WTC11 (cell line): ENCODE measurements around the gene CINP. TPM values are rescaled to one million over a fixed set of nuclear protein-coding genes. Genes with fewer than 3 reads are reported as not detected.

ENCODE experiments used
- ATAC-seq: fragments of 200-7000 bp; cut with Tn5 transposase; 2 replicates; pipeline ENCODE4 v1.10.0; 2021; ENCODE audit warnings: mild to moderate bottlenecking, moderate library complexity
- CTCF ChIA-PET: fragments of 300-600 bp; sonication (Branson Sonifier 250); formaldehyde crosslinking; loops from one replicate; lab custom pipeline; 2021; ENCODE audit warnings: antibody characterized with exemption; lab: Charles Lee
- POLR2A ChIA-PET: fragments of 350-600 bp; sonication (Branson Sonifier 250); formaldehyde crosslinking; loops from one replicate; lab custom pipeline; 2021; ENCODE audit warnings: antibody characterized with exemption; lab: Charles Lee
- DNase-seq: peaks from one replicate; pipeline ENCODE4 v3.0.0; 2021; ENCODE audit warnings: low spot score
- H3K27ac Mint-ChIP-seq: 2 replicates; pipeline ENCODE4 v1.8.0; 2021; ENCODE audit warnings: mixed read lengths
- H3K27me3 Mint-ChIP-seq: 2 replicates; pipeline ENCODE4 v1.8.0; 2021; ENCODE audit warnings: low read depth, mild to moderate bottlenecking, moderate library complexity, mixed read lengths
- H3K36me3 Mint-ChIP-seq: 2 replicates; pipeline ENCODE4 v1.8.0; 2021; ENCODE audit warnings: mixed read lengths
- H3K4me1 Mint-ChIP-seq: 2 replicates; pipeline ENCODE4 v1.8.0; 2022; ENCODE audit warnings: mixed read lengths
- H3K4me3 Mint-ChIP-seq: 2 replicates; pipeline ENCODE4 v1.8.0; 2021; ENCODE audit warnings: mild to moderate bottlenecking, moderate library complexity, mixed read lengths
- H3K9me3 Mint-ChIP-seq: 2 replicates; pipeline ENCODE4 v1.8.0; 2021; ENCODE audit warnings: mixed read lengths
- ATF1 ChIP-seq: sonication (generic); formaldehyde crosslinking; IDR thresholded peaks from 2 replicates; pipeline ENCODE4 v1.8.1; 2023; ENCODE audit warnings: mild to moderate bottlenecking, moderate library complexity, missing genetic modification reagents
- CREB1 ChIP-seq: sonication (generic); formaldehyde crosslinking; IDR thresholded peaks from 2 replicates; pipeline ENCODE4 v1.8.0; 2023; ENCODE audit warnings: mild to moderate bottlenecking, missing genetic modification reagents
- CREM ChIP-seq: sonication (generic); formaldehyde crosslinking; IDR thresholded peaks from 2 replicates; pipeline ENCODE4 v1.8.1; 2022; ENCODE audit warnings: mild to moderate bottlenecking, missing genetic modification reagents, moderate library complexity
- ELF4 ChIP-seq: sonication (generic); formaldehyde crosslinking; IDR thresholded peaks from 2 replicates; pipeline ENCODE4 v1.8.1; 2022; ENCODE audit warnings: low read depth, mild to moderate bottlenecking, moderate library complexity, missing genetic modification reagents
- FOXK1 ChIP-seq: sonication (generic); formaldehyde crosslinking; IDR thresholded peaks from 2 replicates; pipeline ENCODE4 v1.8.0; 2022; ENCODE audit warnings: mild to moderate bottlenecking, moderate library complexity, missing genetic modification reagents
- FOXP1 ChIP-seq: sonication (generic); formaldehyde crosslinking; IDR thresholded peaks from 2 replicates; pipeline ENCODE4 v1.8.0; 2022; ENCODE audit warnings: missing genetic modification reagents, mild to moderate bottlenecking, moderate library complexity, borderline replicate concordance
- GABPB1 ChIP-seq: sonication (generic); formaldehyde crosslinking; IDR thresholded peaks from 2 replicates; pipeline ENCODE4 v1.8.1; 2023; ENCODE audit warnings: mild to moderate bottlenecking, missing genetic modification reagents
- GRHL2 ChIP-seq: fragments of 250-450 bp; sonication (Bioruptor Pico); IDR thresholded peaks from 2 replicates; pipeline ENCODE4 v1.8.0; 2022; ENCODE audit warnings: mild to moderate bottlenecking, moderate library complexity; ENCODE audit not compliant: insufficient replicate concordance, severe bottlenecking
- HMGA2 ChIP-seq: fragments of 250-450 bp; sonication (Bioruptor Pico); IDR thresholded peaks from 2 replicates; pipeline ENCODE4 v1.4.0; 2021; ENCODE audit warnings: mild to moderate bottlenecking, moderate library complexity
- JUN ChIP-seq: sonication (generic); formaldehyde crosslinking; IDR thresholded peaks from 2 replicates; pipeline ENCODE4 v1.8.0; 2023; ENCODE audit warnings: mild to moderate bottlenecking, missing genetic modification reagents
- MXD4 ChIP-seq: fragments of 250-450 bp; sonication (Bioruptor Pico); IDR thresholded peaks from 2 replicates; pipeline ENCODE4 v1.8.0; 2021; ENCODE audit warnings: mild to moderate bottlenecking, moderate library complexity, borderline replicate concordance
- NR1H2 ChIP-seq: sonication (generic); formaldehyde crosslinking; IDR thresholded peaks from 2 replicates; pipeline ENCODE4 v1.9.0; 2021; ENCODE audit warnings: mild to moderate bottlenecking, moderate library complexity, missing genetic modification reagents
- OVOL2 ChIP-seq: fragments of 250-450 bp; sonication (Bioruptor Pico); IDR thresholded peaks from 2 replicates; pipeline ENCODE4 v1.9.0; 2021; ENCODE audit warnings: mild to moderate bottlenecking, borderline replicate concordance
- RELA ChIP-seq: sonication (generic); formaldehyde crosslinking; IDR thresholded peaks from 2 replicates; pipeline ENCODE4 v1.8.1; 2022; ENCODE audit warnings: missing genetic modification reagents, mild to moderate bottlenecking, borderline replicate concordance
- SMAD3 ChIP-seq: sonication (generic); formaldehyde crosslinking; IDR thresholded peaks from 2 replicates; pipeline ENCODE4 v1.8.0; 2022; ENCODE audit warnings: missing genetic modification reagents, mild to moderate bottlenecking, borderline replicate concordance
- SMAD4 ChIP-seq: sonication (generic); formaldehyde crosslinking; IDR thresholded peaks from 2 replicates; pipeline ENCODE4 v1.8.0; 2022; ENCODE audit warnings: mild to moderate bottlenecking, missing genetic modification reagents
- ZNF121 ChIP-seq: sonication (generic); formaldehyde crosslinking; IDR thresholded peaks from 2 replicates; pipeline ENCODE4 v1.8.0; 2023; ENCODE audit warnings: missing genetic modification reagents
- ZNF232 ChIP-seq: sonication (generic); formaldehyde crosslinking; IDR thresholded peaks from 2 replicates; pipeline ENCODE4 v1.8.0; 2022; ENCODE audit warnings: mild to moderate bottlenecking, missing genetic modification reagents
- ZNF263 ChIP-seq: sonication (generic); formaldehyde crosslinking; IDR thresholded peaks from 2 replicates; pipeline ENCODE4 v1.8.1; 2022; ENCODE audit warnings: low read depth, mild to moderate bottlenecking, moderate library complexity, missing genetic modification reagents
- ZNF671 ChIP-seq: fragments of 250-450 bp; sonication (Bioruptor Pico); IDR thresholded peaks from 2 replicates; pipeline ENCODE4 v1.8.0; 2021; ENCODE audit warnings: mild to moderate bottlenecking
- total RNA-seq: library from RNA; stranded (reverse); gene quantifications from 3 replicates; pipeline ENCODE4 v1.2.3, GENCODE V29; 2021
- TF ChIP-seq, protein P1 (sequence below): sonication (generic); formaldehyde crosslinking; IDR thresholded peaks from 2 replicates; pipeline ENCODE4 v1.8.1; 2023; ENCODE audit warnings: mild to moderate bottlenecking, missing genetic modification reagents
- TF ChIP-seq, protein P2 (sequence below): fragments of 250-450 bp; sonication (Bioruptor Pico); IDR thresholded peaks from 2 replicates; pipeline ENCODE4 v1.8.0; 2021; ENCODE audit warnings: mild to moderate bottlenecking
- TF ChIP-seq, protein P3 (sequence below): sonication (generic); formaldehyde crosslinking; IDR thresholded peaks from 2 replicates; pipeline ENCODE4 v1.8.0; 2022; ENCODE audit warnings: mild to moderate bottlenecking, missing genetic modification reagents
- TF ChIP-seq, protein P4 (sequence below): sonication (generic); formaldehyde crosslinking; IDR thresholded peaks from 2 replicates; pipeline ENCODE4 v1.8.1; 2023; ENCODE audit warnings: mild to moderate bottlenecking, missing genetic modification reagents, moderate library complexity
- TF ChIP-seq, protein P5 (sequence below): sonication (generic); formaldehyde crosslinking; IDR thresholded peaks from 2 replicates; pipeline ENCODE4 v1.8.1; 2023; ENCODE audit warnings: mild to moderate bottlenecking, missing genetic modification reagents, moderate library complexity

The CINP gene
- total RNA-seq, 1 experiment from 2014 or later, result 38.3 TPM

DNA sequence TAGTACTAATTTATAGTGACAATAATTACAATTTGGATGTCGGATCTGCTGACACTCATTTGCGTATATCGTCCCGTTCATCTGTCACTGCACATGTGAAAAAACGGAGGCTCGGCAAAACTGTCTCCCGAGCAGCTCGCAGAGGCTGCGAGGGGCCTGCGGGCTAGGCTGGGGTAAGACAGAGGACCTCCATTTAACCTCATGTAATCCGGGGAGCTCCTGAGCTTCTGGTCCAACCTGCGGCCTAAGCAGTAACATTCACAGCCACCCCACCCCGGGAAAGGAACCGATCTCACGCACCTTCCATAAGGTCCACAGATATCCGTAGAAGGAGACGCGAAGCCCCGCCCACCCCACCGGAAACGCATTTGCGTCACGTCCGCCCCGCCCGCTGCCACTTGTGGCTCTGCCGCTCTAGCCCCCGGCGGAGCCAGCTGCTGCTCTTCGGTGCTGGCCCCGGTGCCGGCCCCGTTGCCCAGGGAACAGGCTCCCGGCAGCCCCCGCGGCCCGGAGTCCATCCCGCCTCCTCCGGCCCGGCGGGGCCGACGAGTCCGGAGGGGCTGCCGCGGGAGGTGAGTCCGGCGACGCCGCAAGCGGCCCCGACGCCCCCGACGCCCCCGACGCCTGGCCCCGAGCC, at the start of gene CINP, which contains the start of gene TECPR2 (continued):
- TF ChIP-seq ATF1 (CRISPR knock-in tag) (no peak), ZNF232 (no peak), FOXP1 (0 out of 2 replicates have a peak, but pooled peaks have one; percentile 5), MXD4 (no peak), HMGA2 (CRISPR knock-in tag) (no peak), ZNF671 (CRISPR knock-in tag) (no peak), SMAD4 (CRISPR knock-in tag) (no peak), ZNF263 (CRISPR knock-in tag) (0 out of 2 replicates have a peak, but pooled peaks have one; percentile 18), OVOL2 (CRISPR knock-in tag) (no peak), RELA (CRISPR knock-in tag) (no peak), FOXK1 (CRISPR knock-in tag) (peak; percentile 54), NR1H2 (CRISPR knock-in tag) (no peak), GRHL2 (no peak), ELF4 (CRISPR knock-in tag) (no peak), GABPB1 (peak; percentile 19; the same call in 1 of the 2 replicates), SMAD3 (CRISPR knock-in tag) (no peak), JUN (CRISPR knock-in tag) (no peak), CREB1 (CRISPR knock-in tag) (no peak), ZNF121 (CRISPR knock-in tag) (no peak)
- TF ChIP-seq, protein P1, sequence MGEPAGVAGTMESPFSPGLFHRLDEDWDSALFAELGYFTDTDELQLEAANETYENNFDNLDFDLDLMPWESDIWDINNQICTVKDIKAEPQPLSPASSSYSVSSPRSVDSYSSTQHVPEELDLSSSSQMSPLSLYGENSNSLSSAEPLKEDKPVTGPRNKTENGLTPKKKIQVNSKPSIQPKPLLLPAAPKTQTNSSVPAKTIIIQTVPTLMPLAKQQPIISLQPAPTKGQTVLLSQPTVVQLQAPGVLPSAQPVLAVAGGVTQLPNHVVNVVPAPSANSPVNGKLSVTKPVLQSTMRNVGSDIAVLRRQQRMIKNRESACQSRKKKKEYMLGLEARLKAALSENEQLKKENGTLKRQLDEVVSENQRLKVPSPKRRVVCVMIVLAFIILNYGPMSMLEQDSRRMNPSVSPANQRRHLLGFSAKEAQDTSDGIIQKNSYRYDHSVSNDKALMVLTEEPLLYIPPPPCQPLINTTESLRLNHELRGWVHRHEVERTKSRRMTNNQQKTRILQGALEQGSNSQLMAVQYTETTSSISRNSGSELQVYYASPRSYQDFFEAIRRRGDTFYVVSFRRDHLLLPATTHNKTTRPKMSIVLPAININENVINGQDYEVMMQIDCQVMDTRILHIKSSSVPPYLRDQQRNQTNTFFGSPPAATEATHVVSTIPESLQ (CRISPR knock-in tag), result no peak
- TF ChIP-seq, protein P2, sequence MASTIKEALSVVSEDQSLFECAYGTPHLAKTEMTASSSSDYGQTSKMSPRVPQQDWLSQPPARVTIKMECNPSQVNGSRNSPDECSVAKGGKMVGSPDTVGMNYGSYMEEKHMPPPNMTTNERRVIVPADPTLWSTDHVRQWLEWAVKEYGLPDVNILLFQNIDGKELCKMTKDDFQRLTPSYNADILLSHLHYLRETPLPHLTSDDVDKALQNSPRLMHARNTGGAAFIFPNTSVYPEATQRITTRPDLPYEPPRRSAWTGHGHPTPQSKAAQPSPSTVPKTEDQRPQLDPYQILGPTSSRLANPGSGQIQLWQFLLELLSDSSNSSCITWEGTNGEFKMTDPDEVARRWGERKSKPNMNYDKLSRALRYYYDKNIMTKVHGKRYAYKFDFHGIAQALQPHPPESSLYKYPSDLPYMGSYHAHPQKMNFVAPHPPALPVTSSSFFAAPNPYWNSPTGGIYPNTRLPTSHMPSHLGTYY (CRISPR knock-in tag), result no peak
- TF ChIP-seq, protein P3, sequence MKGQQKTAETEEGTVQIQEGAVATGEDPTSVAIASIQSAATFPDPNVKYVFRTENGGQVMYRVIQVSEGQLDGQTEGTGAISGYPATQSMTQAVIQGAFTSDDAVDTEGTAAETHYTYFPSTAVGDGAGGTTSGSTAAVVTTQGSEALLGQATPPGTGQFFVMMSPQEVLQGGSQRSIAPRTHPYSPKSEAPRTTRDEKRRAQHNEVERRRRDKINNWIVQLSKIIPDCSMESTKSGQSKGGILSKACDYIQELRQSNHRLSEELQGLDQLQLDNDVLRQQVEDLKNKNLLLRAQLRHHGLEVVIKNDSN (CRISPR knock-in tag), result no peak
- TF ChIP-seq, protein P4, sequence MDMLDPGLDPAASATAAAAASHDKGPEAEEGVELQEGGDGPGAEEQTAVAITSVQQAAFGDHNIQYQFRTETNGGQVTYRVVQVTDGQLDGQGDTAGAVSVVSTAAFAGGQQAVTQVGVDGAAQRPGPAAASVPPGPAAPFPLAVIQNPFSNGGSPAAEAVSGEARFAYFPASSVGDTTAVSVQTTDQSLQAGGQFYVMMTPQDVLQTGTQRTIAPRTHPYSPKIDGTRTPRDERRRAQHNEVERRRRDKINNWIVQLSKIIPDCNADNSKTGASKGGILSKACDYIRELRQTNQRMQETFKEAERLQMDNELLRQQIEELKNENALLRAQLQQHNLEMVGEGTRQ, result 0 out of 2 replicates have a peak, but pooled peaks have one; percentile 5

DNA sequence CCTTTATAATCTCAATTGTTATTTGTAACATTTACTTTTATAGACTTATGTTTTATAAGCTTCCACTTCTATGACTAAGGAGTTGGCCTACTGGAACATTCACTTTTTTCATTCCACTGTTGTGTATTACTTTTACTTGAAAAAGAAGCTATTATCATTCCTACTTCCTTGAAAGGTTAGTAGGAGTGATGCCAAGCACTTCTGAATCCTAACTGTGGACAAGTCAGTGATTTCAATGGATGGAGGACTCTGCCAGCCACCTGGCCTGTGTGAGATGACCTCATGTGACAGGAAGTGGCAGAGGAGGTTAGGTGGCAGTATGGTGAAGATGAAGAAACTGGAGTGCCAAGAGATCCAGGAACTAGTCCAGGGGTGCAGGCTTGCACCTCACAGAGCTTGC, 46.0 kb upstream of the CINP start:
- H3K36me3 Mint-ChIP-seq, result peaks cover 15% of the 10 kb centered on the region
- no peak for DNase-seq
- CTCF ChIA-PET, result interaction anchor here (1.0 kb wide), 1 partner anchor 30 kb away, joined by 4 read pairs; no protein-coding TSS in a partner anchor
- TF ChIP-seq, protein P5, sequence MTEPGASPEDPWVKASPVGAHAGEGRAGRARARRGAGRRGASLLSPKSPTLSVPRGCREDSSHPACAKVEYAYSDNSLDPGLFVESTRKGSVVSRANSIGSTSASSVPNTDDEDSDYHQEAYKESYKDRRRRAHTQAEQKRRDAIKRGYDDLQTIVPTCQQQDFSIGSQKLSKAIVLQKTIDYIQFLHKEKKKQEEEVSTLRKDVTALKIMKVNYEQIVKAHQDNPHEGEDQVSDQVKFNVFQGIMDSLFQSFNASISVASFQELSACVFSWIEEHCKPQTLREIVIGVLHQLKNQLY (CRISPR knock-in tag), result no peak
- TF ChIP-seq SMAD4 (CRISPR knock-in tag) (no peak), CREM (CRISPR knock-in tag) (no peak)
- TF ChIP-seq, all 79 proteins: peak for 0
- no peak for ATAC-seq
- Mint-ChIP-seq H3K27ac (peak overlapping the region; percentile 89), H3K27me3 (no peaks in the 10 kb centered on the region), H3K4me1 (peaks cover 28% of the 10 kb centered on the region), H3K9me3 (no peaks in the 10 kb centered on the region), H3K4me3 (no peak overlapping the region)
- POLR2A ChIA-PET, result no interaction called here
